ENCODE data around the gene ZIC4. TPM values are rescaled to one million over a fixed set of nuclear protein-coding genes. Genes with fewer than 3 reads are reported as not detected.

ZIC4 gene
- total and polyA plus RNA-seq, 2 of the 8 experiments (the other 6 are each of a cell fraction or from before 2014, with no cell fraction given) = 0.03 to 0.13 TPM

- TF ChIP-seq CHD7 (IDR thresholded peaks at IDR 0.05; ENCODE audit: insufficient replicate concordance, low read length) (no peak), PHF8 (conservative IDR thresholded peaks at IDR 0.05; ENCODE audit: low read depth, low read length) (no peak), CBX8 (IDR thresholded peaks at IDR 0.05; ENCODE audit: borderline replicate concordance, low read depth, low read length) (0 out of 2 replicates have a peak, but pooled peaks have one; percentile 14)
These were observed 46.3 kb downstream of the ZIC4 start (continued) for GRCh38 chr3:147360051-147360439.

Data from H1 (cell line).